DMS 273 (cell line): ENCODE results near the gene CNGA1.
A peak's percentile ranks its signal among the peaks of the same experiment; 100 is the strongest.
"Not testable (repeated sequence)": the region's sequence is repeated elsewhere in the genome, so short reads cannot be mapped to it uniquely, and the experiment has no call there.

Experiments used
- DNase-seq: peaks from one replicate; lab custom pipeline; 2025; ENCODE audit not compliant: unreplicated experiment; lab: John Stamatoyannopoulos, UW

Gene CNGA1

GRCh38 chr4:48031802-48032525, 15.5 kb upstream of the CNGA1 start:
- DNase-seq, result peak; percentile 10

GRCh38 chr4:48030470-48030869, 14.0 kb upstream of the CNGA1 start:
- DNase-seq, result no peak

DNA sequence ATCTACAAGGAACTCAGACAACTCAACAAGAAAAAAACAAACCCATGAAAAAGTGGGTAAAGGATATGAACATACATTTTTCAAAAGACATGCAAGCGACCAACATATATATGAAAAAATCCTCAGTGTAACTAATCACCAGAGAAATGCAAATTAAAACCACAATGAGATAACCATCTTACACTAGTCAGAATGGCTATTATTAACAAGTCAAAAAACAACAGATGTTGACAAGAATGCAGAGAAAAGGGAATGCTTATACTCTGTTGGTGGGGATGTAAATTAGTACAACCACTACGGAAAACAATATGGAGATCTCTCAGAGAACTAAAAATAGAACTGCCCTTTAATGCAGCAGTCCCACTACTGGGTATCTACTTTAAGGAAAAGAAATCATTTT, 12.2 kb upstream of the CNGA1 start:
- no peak for DNase-seq

DNA sequence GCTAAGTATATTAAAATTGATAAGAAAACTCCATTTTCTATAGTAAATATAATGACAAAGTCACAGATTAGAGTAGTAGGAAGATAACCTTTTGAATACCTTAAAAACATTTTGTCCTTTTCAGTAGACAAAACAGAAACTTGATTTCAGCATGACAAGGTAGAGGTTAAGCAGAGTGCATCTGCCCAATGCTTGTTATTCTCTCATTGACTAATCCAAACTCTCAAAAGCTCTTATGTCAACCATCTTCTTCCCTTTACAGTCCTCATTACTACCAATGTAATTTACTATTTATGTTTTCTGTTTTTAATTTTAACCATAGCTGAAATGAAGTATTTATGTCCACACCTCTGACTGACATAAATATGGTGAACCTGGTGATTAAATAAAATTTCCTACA, 11.2 kb upstream of the CNGA1 start:
- DNase-seq, result no peak

DNA sequence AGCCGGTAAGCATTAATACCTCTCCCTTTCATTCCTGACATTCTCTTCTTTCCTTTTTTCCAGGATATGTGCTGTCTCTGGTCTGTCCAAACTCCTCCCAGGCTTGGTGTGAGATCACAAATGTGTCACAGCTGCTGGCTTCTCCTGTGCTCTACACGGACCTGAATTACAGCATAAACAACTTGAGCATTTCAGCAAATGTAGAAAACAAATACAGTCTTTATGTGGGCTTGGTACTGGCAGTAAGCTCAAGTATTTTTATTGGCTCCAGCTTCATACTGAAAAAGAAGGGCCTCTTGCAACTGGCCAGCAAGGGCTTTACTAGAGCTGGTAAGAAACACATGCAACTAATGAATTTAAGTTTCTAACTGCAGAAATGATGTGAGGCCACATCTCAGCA, 8.5 kb upstream of the CNGA1 start:
- DNase-seq, result no peak

- no peak for DNase-seq
Observed at GRCh38 chr4:48024522-48024921, 8.0 kb upstream of the CNGA1 start.

GRCh38 chr4:48022192-48022799, 5.8 kb upstream of the CNGA1 start:
- DNase-seq, result no peak

GRCh38 chr4:48021100-48021499, 4.6 kb upstream of the CNGA1 start:
- no peak for DNase-seq

DNA sequence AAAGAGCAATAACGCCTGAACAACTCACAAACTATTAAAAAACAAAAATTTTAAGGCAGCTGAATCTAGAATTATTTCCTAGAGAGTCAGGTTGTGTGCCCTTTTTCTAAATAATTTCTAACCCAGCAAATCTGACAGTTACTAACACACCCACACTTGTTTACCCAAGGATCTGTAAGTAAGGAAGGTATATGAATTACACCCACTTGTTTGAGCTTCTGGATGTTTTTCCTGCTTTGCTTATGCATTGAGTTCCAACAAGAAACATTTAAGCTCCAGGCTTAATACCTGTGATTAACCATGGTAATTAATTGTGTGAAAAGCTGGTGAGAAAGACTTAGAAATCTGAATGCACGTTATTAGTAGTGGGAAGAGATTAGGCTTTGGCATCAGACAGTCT, 1.6 kb upstream of the CNGA1 start:
- DNase-seq, result no peak

- peak; percentile 33 for DNase-seq
Observed at GRCh38 chr4:48017108-48017571, 659 bp upstream of the CNGA1 start.

DNA sequence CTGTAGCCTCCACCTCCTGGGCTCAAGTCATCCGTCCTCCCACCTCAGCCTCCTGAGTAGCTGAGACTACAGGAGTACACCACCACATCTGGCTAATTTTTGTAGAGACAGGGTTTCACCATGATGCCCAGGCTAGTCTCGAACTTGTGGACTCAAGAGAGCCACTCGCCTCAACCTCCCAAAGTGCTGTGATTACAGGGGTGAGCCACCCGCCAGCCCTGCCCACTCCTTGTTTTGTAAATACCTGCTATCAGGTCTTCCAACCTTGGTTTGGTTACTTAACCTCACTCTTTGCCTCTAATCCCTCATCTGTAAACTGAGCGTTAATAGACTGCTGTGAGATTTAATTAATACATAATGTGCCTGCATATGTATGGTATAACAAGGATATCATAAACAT, 803 bp downstream of the CNGA1 start:
- no peak for DNase-seq

DNA sequence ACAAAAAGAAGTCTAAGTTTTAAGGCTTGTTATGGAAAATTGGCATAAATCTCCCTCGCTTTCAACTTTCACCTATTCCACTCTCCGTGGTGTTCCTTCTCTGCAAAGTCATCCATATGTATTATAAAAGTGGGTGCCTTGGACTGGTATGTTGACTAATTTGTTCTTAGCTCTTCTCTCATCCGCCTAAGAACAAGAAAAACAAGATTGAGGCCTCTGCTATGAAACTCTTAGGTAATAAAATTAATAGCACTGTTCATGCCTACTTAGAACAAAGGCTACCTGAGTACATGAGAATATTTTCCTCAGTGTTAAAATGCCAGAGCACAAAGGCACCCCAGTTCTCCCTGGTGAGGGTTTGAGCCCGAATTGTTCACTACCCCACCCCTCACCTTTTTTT, 1.3 kb downstream of the CNGA1 start:
- DNase-seq, result no peak

DNA sequence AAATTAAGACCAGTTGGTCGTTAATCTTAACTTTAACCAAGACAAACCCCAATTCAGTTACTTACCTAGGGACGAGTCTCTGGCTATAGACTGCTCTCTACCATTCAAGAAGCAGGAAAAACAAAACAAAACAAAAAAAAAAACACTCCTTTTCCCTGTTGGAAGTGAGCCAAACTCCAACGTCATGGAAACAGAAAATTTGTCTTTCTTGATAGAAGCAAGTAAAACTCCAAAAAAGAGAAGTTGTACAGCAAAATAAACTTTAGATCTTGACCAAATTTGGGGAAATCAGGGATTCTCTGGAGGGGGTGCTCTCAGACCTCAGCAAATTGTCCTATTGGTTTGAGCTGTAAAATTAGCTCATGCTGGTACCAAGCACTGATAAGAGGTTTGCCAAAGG, 3.7 kb downstream of the CNGA1 start:
- no peak for DNase-seq

GRCh38 chr4:48011722-48012121, 4.8 kb downstream of the CNGA1 start:
- no peak for DNase-seq

- not testable (repeated sequence) for DNase-seq
Observed at GRCh38 chr4:48010906-48011305, 5.6 kb downstream of the CNGA1 start.

DNA sequence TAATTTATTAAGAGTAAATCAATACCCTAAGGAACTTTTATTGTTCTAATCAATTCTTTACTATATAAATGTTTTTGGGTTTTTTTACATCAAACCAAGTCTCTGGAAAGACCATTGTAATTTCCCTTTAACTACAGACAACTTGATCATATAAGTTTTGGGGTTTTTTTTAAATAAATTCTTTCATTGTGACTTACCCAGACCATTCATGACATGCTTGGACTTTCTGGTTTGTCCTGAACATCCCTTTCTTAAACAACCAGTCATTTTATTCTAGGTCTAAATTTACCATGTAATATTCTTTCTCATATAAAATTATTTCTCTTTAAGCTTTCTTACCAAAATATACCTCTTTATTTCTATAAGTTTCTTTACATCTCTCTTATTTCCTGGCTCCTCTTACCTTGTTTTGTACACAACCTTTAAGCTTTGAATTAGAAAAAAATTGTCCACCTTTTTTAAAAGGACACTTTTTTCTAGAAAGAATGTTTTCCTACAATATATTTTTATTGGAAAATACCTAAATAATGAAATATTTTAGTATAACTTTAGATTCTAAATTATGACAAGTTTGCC, 8.4 kb downstream of the CNGA1 start:
- peak; percentile 24 for DNase-seq

- DNase-seq, result no peak
Observed at GRCh38 chr4:48005781-48006180, 10.7 kb downstream of the CNGA1 start.

- peak; percentile 32 for DNase-seq
Observed at GRCh38 chr4:48003568-48003967, 12.9 kb downstream of the CNGA1 start.

- no peak for DNase-seq
Observed at GRCh38 chr4:48002267-48002666, 14.2 kb downstream of the CNGA1 start.

DNA sequence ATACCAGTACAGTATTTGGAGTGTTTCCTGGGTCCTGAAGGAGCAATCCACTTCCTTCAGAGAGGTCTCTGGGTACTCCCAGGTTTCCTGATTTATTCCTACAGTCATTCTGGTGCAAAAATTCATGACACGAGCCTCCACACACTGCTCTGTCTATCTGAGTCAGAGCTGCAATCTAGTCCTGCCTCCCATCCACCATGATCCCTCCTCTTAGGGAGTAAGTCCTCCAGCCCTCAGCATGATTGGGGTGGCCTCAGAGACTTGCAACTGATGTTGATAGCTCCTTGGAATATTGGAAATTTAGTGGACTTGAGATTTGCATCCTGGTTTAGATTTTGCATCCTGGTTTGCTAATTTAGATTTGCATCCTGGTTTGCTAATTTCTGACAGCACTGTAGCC, 20.5 kb downstream of the CNGA1 start:
- DNase-seq, result no peak

- DNase-seq, result not testable (repeated sequence)
Observed at GRCh38 chr4:47992475-47992874, 24.0 kb downstream of the CNGA1 start.

GRCh38 chr4:47990145-47990544, 26.3 kb downstream of the CNGA1 start:
- DNase-seq, result no peak
